Thoracic aorta (tissue), 2 donors: Measurements from ENCODE around the gene SKA3. TPM values are rescaled to one million over a fixed set of nuclear protein-coding genes. Genes with fewer than 3 reads are reported as not detected.

Experiments used
- ATAC-seq: fragments of 150-250 bp; one replicate; pipeline ENCODE4 v1.8.0; 2017; ENCODE audit warnings: low read depth; ENCODE audit not compliant: insufficient number of reproducible peaks, low FRiP score
- DNase-seq: peaks from one replicate; pipeline ENCODE4 v3.0.0-alpha.2; 2020; ENCODE audit warnings: low spot score
- H3K27ac ChIP-seq, 2 donors: fragments of 200-600 bp; sonication (generic); 1 replicate in 1 of 2; 2 replicates in 1 of 2; pipeline ENCODE4 v1.5.1; 2016; ENCODE audit warnings: mild to moderate bottlenecking in 2 of 2, moderate library complexity in 2 of 2
- H3K27me3 ChIP-seq: fragments of 200-600 bp; sonication (generic); replicated peaks from 2 replicates; pipeline ENCODE4 v1.6.0; 2016; ENCODE audit warnings: mild to moderate bottlenecking; ENCODE audit not compliant: insufficient read depth
- H3K36me3 ChIP-seq: fragments of 200-600 bp; sonication (generic); one replicate; pipeline ENCODE4 v1.5.1; 2016
- H3K4me1 ChIP-seq, 2 donors: fragments of 200-600 bp; sonication (generic); 1 replicate in 1 of 2; 2 replicates in 1 of 2; pipeline versions ENCODE4 v1.5.1 to v1.6.0; 2016; ENCODE audit warnings: low read depth in 2 of 2, mild to moderate bottlenecking in 1 of 2; ENCODE audit not compliant: control insufficient read depth in 1 of 2
- H3K4me3 ChIP-seq: fragments of 200-600 bp; sonication (generic); 2 replicates; pipeline ENCODE4 v1.5.1; 2016; ENCODE audit warnings: mild to moderate bottlenecking
- H3K9me3 ChIP-seq: fragments of 200-600 bp; sonication (generic); 2 replicates; pipeline ENCODE4 v1.5.1; 2016
- total RNA-seq, 2 donors: library from RNA; depleted of rRNA; stranded (reverse); fragments of >200 nt; gene quantifications; one replicate each; pipeline versions ENCODE4 v1.1.0 to v1.2.3, GENCODE V29; 2016
- TF ChIP-seq, protein P1 (sequence below): fragments of 200-600 bp; sonication (generic); IDR thresholded peaks from one replicate; pipeline ENCODE4 v1.5.1; 2019; ENCODE audit warnings: antibody characterized with exemption

SKA3 gene
- total RNA-seq, 2 donors from 2014 or later = not detected

GRCh38 chr13:21133077-21133476 lies 43.3 kb downstream of the SKA3 start:
- Histone ChIP-seq H3K4me3 (no peak overlapping the region), H3K27me3 (no peaks in the 10 kb centered on the region), H3K4me1 (no peaks in the 10 kb centered on the region), H3K9me3 (no peaks in the 10 kb centered on the region), H3K36me3 (no peaks in the 10 kb centered on the region), H3K27ac (no peak overlapping the region)
- TF ChIP-seq, protein P1, sequence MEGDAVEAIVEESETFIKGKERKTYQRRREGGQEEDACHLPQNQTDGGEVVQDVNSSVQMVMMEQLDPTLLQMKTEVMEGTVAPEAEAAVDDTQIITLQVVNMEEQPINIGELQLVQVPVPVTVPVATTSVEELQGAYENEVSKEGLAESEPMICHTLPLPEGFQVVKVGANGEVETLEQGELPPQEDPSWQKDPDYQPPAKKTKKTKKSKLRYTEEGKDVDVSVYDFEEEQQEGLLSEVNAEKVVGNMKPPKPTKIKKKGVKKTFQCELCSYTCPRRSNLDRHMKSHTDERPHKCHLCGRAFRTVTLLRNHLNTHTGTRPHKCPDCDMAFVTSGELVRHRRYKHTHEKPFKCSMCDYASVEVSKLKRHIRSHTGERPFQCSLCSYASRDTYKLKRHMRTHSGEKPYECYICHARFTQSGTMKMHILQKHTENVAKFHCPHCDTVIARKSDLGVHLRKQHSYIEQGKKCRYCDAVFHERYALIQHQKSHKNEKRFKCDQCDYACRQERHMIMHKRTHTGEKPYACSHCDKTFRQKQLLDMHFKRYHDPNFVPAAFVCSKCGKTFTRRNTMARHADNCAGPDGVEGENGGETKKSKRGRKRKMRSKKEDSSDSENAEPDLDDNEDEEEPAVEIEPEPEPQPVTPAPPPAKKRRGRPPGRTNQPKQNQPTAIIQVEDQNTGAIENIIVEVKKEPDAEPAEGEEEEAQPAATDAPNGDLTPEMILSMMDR = no peak
- ATAC-seq = no peak
- no peak for DNase-seq

- Histone ChIP-seq H3K27me3 (no peaks in the 10 kb centered on the region), H3K36me3 (no peaks in the 10 kb centered on the region), H3K27ac (no peak overlapping the region), H3K9me3 (no peaks in the 10 kb centered on the region), H3K4me3 (no peak overlapping the region), H3K4me1 (no peaks in the 10 kb centered on the region)
- TF ChIP-seq, protein P1 = no peak
- ATAC-seq (no peak), DNase-seq (no peak)
Measured at GRCh38 chr13:21130116-21130515, 46.2 kb downstream of the SKA3 start.

GRCh38 chr13:21124852-21125251 lies 51.5 kb downstream of the SKA3 start:
- Histone ChIP-seq H3K27ac (no peak overlapping the region), H3K36me3 (no peaks in the 10 kb centered on the region), H3K4me1 (no peaks in the 10 kb centered on the region), H3K27me3 (no peaks in the 10 kb centered on the region), H3K4me3 (no peak overlapping the region), H3K9me3 (no peaks in the 10 kb centered on the region)
- TF ChIP-seq, protein P1 = no peak
- DNase-seq (no peak), ATAC-seq (no peak)

- H3K4me1 ChIP-seq = no peaks in the 10 kb centered on the region
- H3K4me3 ChIP-seq = no peak overlapping the region
- H3K27ac ChIP-seq = no peak overlapping the region
- H3K9me3 ChIP-seq = no peaks in the 10 kb centered on the region
- DNase-seq (no peak), ATAC-seq (no peak)
- H3K27me3 ChIP-seq = no peaks in the 10 kb centered on the region
- TF ChIP-seq, protein P1 = no peak
- H3K36me3 ChIP-seq = no peaks in the 10 kb centered on the region
Measured at GRCh38 chr13:21123956-21124355, 52.4 kb downstream of the SKA3 start.

DNA sequence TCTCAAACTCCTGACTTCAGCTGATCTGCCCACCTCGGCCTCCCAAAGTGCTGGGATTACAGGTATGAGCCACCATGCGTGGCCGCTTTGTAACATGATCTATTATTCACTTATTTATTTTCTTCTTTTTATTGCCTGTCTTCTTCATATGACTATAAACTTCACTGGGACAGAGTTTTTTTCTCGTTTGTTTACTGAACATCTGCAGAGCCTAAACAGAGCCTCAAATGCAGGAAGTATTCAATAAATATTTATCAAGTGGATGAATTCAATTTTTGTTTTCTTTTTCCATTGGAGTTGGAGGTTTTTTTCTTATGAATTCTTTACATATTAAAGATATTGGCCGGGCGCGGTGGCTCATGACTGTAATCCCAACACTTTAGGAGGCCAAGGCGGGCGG lies 54.7 kb downstream of the SKA3 start:
- Histone ChIP-seq H3K27ac (no peak overlapping the region), H3K4me1 (no peaks in the 10 kb centered on the region), H3K27me3 (no peaks in the 10 kb centered on the region), H3K36me3 (no peaks in the 10 kb centered on the region), H3K9me3 (no peaks in the 10 kb centered on the region), H3K4me3 (no peak overlapping the region)
- ATAC-seq (no peak), DNase-seq (no peak)
- TF ChIP-seq, protein P1 = no peak
